Progenitor cell of endocrine pancreas (in vitro differentiated cells): ENCODE results near the gene PRR23A. TPM values are rescaled to one million over a fixed set of nuclear protein-coding genes. Genes with fewer than 3 reads are reported as not detected.
"Not testable (repeated sequence)": the region's sequence is repeated elsewhere in the genome, so short reads cannot be mapped to it uniquely, and the experiment has no call there.

Experiments
- DNase-seq: peaks from one replicate; pipeline ENCODE4 v3.0.0; 2021; ENCODE audit warnings: low spot score; ENCODE audit not compliant: unreplicated experiment
- H3K27ac Mint-ChIP-seq: 2 replicates; pipeline ENCODE4 v1.8.0; 2021; ENCODE audit warnings: mild to moderate bottlenecking, moderate library complexity, mixed read lengths
- H3K27me3 Mint-ChIP-seq: 2 replicates; pipeline ENCODE4 v1.8.0; 2021; ENCODE audit warnings: mixed read lengths
- H3K36me3 Mint-ChIP-seq: 2 replicates; pipeline ENCODE4 v1.8.0; 2022; ENCODE audit warnings: mixed read lengths; ENCODE audit not compliant: insufficient read depth
- H3K4me1 Mint-ChIP-seq: 2 replicates; pipeline ENCODE4 v1.8.0; 2021; ENCODE audit warnings: low read depth, mixed read lengths
- H3K4me3 Mint-ChIP-seq: 2 replicates; pipeline ENCODE4 v1.8.0; 2021; ENCODE audit warnings: low read depth, mild to moderate bottlenecking, moderate library complexity, mixed read lengths
- H3K9me3 Mint-ChIP-seq: 2 replicates; pipeline ENCODE4 v1.8.0; 2021; ENCODE audit warnings: low read depth, mixed read lengths
- total RNA-seq: library from RNA; stranded (reverse); gene quantifications from 2 replicates; pipeline ENCODE4 v1.2.1, GENCODE V29; 2021
- TF ChIP-seq, protein P1 (sequence below): fragments of 200-600 bp; sonication (generic); IDR thresholded peaks from one replicate; pipeline ENCODE4 v1.5.0; 2021; ENCODE audit warnings: antibody characterized with exemption, mild to moderate bottlenecking; ENCODE audit not compliant: unreplicated experiment

PRR23A gene
- total RNA-seq, 1 donor from 2014 or later: not detected

DNA sequence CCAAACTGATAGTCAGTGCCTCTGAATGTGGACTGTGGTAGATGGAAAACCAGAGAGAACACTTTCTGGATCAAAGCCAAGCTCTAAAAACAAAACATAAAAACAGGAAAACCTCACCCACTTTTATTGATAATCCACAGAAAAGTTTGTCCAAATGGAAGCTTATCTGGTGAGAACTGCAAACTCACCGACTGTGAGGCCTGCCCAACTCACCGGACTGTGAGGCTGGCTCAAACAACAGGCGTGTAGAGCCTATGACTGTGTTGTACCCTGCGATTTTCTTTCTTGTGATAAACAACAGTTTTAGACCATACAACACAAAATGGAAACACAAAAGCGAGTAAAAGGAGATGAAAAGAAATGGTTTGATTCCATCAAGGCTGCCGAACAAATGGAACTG, 31.4 kb upstream of the PRR23A start:
- H3K36me3 Mint-ChIP-seq: no peaks in the 10 kb centered on the region
- no peak overlapping the region for H3K4me3 Mint-ChIP-seq
- no peaks in the 10 kb centered on the region for H3K9me3 Mint-ChIP-seq
- peaks cover 18% of the 10 kb centered on the region for H3K27me3 Mint-ChIP-seq
- no peak for DNase-seq
- H3K27ac Mint-ChIP-seq: no peak overlapping the region
- no peaks in the 10 kb centered on the region for H3K4me1 Mint-ChIP-seq
- TF ChIP-seq, protein P1, sequence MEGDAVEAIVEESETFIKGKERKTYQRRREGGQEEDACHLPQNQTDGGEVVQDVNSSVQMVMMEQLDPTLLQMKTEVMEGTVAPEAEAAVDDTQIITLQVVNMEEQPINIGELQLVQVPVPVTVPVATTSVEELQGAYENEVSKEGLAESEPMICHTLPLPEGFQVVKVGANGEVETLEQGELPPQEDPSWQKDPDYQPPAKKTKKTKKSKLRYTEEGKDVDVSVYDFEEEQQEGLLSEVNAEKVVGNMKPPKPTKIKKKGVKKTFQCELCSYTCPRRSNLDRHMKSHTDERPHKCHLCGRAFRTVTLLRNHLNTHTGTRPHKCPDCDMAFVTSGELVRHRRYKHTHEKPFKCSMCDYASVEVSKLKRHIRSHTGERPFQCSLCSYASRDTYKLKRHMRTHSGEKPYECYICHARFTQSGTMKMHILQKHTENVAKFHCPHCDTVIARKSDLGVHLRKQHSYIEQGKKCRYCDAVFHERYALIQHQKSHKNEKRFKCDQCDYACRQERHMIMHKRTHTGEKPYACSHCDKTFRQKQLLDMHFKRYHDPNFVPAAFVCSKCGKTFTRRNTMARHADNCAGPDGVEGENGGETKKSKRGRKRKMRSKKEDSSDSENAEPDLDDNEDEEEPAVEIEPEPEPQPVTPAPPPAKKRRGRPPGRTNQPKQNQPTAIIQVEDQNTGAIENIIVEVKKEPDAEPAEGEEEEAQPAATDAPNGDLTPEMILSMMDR: no peak

DNA sequence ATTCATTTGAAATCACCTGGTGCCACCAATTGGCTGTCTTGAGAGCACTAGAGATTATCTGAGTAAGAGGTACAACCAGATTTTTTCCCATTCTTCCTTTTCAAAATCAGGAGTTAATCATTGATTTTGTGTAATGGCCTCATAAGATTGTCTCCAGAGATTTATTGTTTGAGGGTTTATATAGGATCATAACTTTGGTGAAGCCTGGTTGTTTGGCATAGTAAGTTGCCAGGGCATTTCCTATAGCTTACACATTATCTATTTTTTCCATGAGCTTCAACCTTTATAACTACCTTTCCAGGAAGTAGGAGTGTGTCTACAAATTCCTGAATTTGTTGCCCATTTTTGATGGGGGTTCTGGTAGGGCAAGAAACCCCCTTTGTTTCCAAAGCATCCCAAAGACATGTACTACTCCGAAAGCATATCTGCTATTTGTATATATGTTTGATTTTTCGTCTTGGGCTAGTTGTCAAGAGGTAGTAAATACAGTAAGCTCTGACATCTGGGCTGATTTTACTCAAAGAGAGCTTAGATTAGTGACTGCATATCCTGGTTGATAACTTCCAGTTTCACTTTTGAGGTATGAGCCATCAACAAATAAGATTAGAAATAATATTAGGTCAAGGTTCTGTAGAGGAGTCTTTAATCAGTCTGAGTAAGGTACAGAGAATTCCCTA, 26.4 kb upstream of the PRR23A start:
- Mint-ChIP-seq H3K27ac (no peak overlapping the region), H3K4me3 (no peak overlapping the region), H3K9me3 (peaks cover 15% of the 10 kb centered on the region), H3K4me1 (no peaks in the 10 kb centered on the region), H3K36me3 (no peaks in the 10 kb centered on the region), H3K27me3 (peaks cover 18% of the 10 kb centered on the region)
- TF ChIP-seq, protein P1: no peak
- no peak for DNase-seq

DNA sequence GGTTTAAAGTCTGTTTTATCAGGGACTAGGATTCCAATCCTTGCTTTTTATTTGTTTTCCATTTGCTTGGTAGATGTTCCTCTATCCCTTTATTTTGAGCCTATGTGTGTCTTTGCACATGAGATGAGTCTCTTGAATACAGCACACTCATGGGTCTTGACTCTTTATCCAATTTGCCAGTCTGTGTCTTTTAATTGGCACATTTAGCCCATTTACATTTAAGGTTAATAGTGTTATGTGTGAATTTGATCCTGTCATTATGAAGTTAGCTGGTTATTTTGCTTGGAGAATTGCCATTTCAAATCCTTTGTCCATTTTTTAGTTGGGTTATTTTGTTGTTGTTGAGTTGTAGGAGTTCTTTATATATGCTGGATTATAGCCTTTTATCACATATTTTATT, 24.5 kb upstream of the PRR23A start:
- H3K4me1 Mint-ChIP-seq, H3K27ac Mint-ChIP-seq, H3K4me3 Mint-ChIP-seq, H3K36me3 Mint-ChIP-seq, DNase-seq: not testable (repeated sequence)
- peaks cover 12% of the 10 kb centered on the region for H3K27me3 Mint-ChIP-seq
- H3K9me3 Mint-ChIP-seq: peaks cover 15% of the 10 kb centered on the region

DNA sequence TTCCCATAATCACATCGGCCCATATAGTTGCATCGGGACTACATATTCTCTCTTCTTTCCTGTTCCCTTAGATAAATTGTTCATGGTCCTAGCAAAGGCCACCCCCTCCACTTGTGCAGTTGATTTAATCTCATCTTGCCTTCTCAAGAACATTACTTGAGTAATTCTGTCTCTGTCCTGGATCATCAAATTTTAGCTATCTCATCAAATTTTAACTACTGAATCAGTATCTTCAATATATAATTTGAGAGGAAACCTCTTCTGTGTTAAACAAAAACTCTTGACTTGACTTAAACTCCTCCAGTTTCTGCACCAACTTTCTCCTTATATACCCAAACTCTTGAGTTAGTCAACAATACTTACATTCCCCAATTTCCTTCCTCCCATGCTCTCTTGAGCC, 18.9 kb upstream of the PRR23A start:
- Mint-ChIP-seq H3K36me3 (no peaks in the 10 kb centered on the region), H3K4me3 (no peak overlapping the region), H3K27ac (no peak overlapping the region), H3K27me3 (no peaks in the 10 kb centered on the region), H3K4me1 (no peaks in the 10 kb centered on the region), H3K9me3 (peaks cover 4% of the 10 kb centered on the region)
- no peak for DNase-seq
- TF ChIP-seq, protein P1: no peak

DNA sequence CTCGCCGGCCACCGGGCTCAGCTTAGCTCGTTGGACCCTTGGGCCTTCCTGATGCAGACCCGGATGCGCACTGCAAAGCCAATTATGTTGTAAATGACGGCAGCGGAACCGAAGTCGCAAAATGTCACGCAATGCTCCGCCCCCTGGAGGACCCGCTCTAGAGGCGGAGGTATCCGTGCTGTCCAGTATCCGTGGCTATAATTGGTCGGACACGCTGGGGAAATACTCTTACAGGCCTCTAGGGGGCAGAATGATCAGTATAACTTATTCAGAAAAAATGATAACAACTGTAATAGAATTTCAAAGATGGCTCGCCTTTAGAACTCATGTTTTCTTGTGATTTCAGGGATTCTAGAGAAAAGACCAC, 14.8 kb upstream of the PRR23A start, which contains the start of gene PRR23B:
TSS of gene PRR23B (minus strand) at position 59 of the 367 bp plus-strand sequence. CDS start 265 bp downstream, outside the sequence.
- peaks cover 7% of the 10 kb centered on the region for H3K9me3 Mint-ChIP-seq
- H3K4me1 Mint-ChIP-seq: no peaks in the 10 kb centered on the region
- TF ChIP-seq, protein P1: peak; percentile 25
- no peaks in the 10 kb centered on the region for H3K27me3 Mint-ChIP-seq
- H3K27ac Mint-ChIP-seq: no peak within 1 kb of the TSS
- no peak within 1 kb of the TSS for H3K4me3 Mint-ChIP-seq
- no peak for DNase-seq
- H3K36me3 Mint-ChIP-seq: peaks cover 4% of the 10 kb centered on the region
